GM12878 (cell line): ENCODE measurements around the gene PTPRH. TPM values are rescaled to one million over a fixed set of nuclear protein-coding genes. Genes with fewer than 3 reads are reported as not detected.

Source experiments
- ATAC-seq: fragments of 200-7000 bp; cut with Tn5 transposase; 3 replicates; pipeline ENCODE4 v1.9.1; 2020; ENCODE audit warnings: mild to moderate bottlenecking, moderate library complexity
- BruUV-seq: library from RNA; stranded (reverse); fragments of 400-500 nt; replicated peaks from 2 replicates; lab custom pipeline; 2021; lab: Mats Ljungman, UMichigan
- CTCF ChIA-PET: fragments of 300-600 bp; sonication (Branson Sonifier 250); formaldehyde crosslinking; extraction: SDS; loops from one replicate; lab custom pipeline; 2021; ENCODE audit warnings: inconsistent platforms; lab: Yijun Ruan, JAX
- POLR2A ChIA-PET: fragments of 350-600 bp; formaldehyde crosslinking; extraction: SDS; loops from one replicate; lab custom pipeline; 2021; ENCODE audit warnings: inconsistent platforms; lab: Charles Lee
- RAD21 ChIA-PET: fragments of 300-600 bp; sonication (Branson Sonifier 250); formaldehyde crosslinking; loops from one replicate; lab custom pipeline; 2023; ENCODE audit warnings: antibody characterized with exemption; ENCODE audit not compliant: unreplicated experiment; lab: Charles Lee
- SMC1A ChIA-PET: fragments of 300-600 bp; sonication (Branson Sonifier 250); formaldehyde crosslinking; loops from one replicate; lab custom pipeline; 2023; ENCODE audit not compliant: unreplicated experiment, uncharacterized antibody; lab: Charles Lee
- DNase-seq: peaks from one replicate; pipeline ENCODE4 v3.0.0-alpha.2; 2011; ENCODE audit warnings: low read depth, low spot score
- FAIRE-seq: peaks from 3 replicates; lab custom pipeline; 2011; peaks lifted over from hg19 to GRCh38; lab: Jason Lieb, UNC
- H2AFZ ChIP-seq: 2 replicates; pipeline ENCODE4 v1.6.0; 2011; ENCODE audit warnings: low read depth, low read length, control low read depth; ENCODE audit not compliant: control insufficient read depth
- H3K27ac ChIP-seq: 2 replicates; pipeline ENCODE4 v1.5.1; 2011; ENCODE audit warnings: control low read depth; ENCODE audit not compliant: control insufficient read depth, insufficient read depth
- H3K27me3 ChIP-seq, 2 experiments: replicated peaks in 1 of 2; 2 replicates each; pipeline versions ENCODE4 v1.6.0 to v1.6.1; 2011; ENCODE audit warnings: low read length in 1 of 2; ENCODE audit not compliant: control insufficient read depth in 2 of 2, insufficient read depth in 2 of 2
- H3K36me3 ChIP-seq, 2 experiments: 2 replicates each; pipeline ENCODE4 v1.5.1; 2011; ENCODE audit warnings: low read length in 1 of 2; ENCODE audit not compliant: control insufficient read depth in 2 of 2, insufficient read depth in 2 of 2
- H3K4me1 ChIP-seq: 2 replicates; pipeline ENCODE4 v1.6.1; 2011; ENCODE audit warnings: mild to moderate bottlenecking, low read length, moderate library complexity, mixed read lengths; ENCODE audit not compliant: control insufficient read depth, insufficient read depth
- H3K4me2 ChIP-seq: 2 replicates; pipeline ENCODE4 v1.6.0; 2011; ENCODE audit warnings: control low read depth; ENCODE audit not compliant: control insufficient read depth, insufficient read depth
- H3K4me3 ChIP-seq: fragments of 200-600 bp; sonication (generic); 2 replicates; pipeline ENCODE4 v1.5.1; 2016
- H3K79me2 ChIP-seq: 2 replicates; pipeline ENCODE4 v1.6.0; 2011; ENCODE audit warnings: low read length; ENCODE audit not compliant: control insufficient read depth, insufficient read depth
- H3K9ac ChIP-seq: 2 replicates; pipeline ENCODE4 v1.8.0; 2011; ENCODE audit warnings: low read length, control low read depth, mixed read lengths; ENCODE audit not compliant: control insufficient read depth, insufficient read depth
- H3K9me3 ChIP-seq: replicated peaks from 3 replicates; pipeline ENCODE4 v1.5.1; 2011; ENCODE audit warnings: mild to moderate bottlenecking, low read length; ENCODE audit not compliant: control insufficient read depth, insufficient read depth
- H4K20me1 ChIP-seq: 2 replicates; pipeline ENCODE4 v1.6.0; 2011; ENCODE audit not compliant: control insufficient read depth, insufficient read depth
- ASH2L ChIP-seq: fragments of 300-600, 200-600 bp; sonication (generic); IDR thresholded peaks from 2 replicates; pipeline ENCODE4 v1.6.1; 2017; ENCODE audit warnings: low read depth, mild to moderate bottlenecking, borderline replicate concordance
- DPF2 ChIP-seq: fragments of 450-650 bp; IDR thresholded peaks from 2 replicates; pipeline ENCODE4 v1.6.1; 2017; ENCODE audit warnings: mild to moderate bottlenecking
- ETV6 ChIP-seq, 2 experiments: fragments of 450-650 bp in 1 of 2; IDR thresholded peaks in 1 of 2; conservative IDR thresholded peaks in 1 of 2; 2 replicates each; pipeline ENCODE4 v1.6.1; 2014; ENCODE audit warnings: antibody characterized with exemption in 1 of 2, borderline replicate concordance in 1 of 2, low read depth in 1 of 2, mild to moderate bottlenecking in 1 of 2, moderate library complexity in 1 of 2
- KAT2A ChIP-seq: conservative IDR thresholded peaks from 2 replicates; pipeline ENCODE4 v1.6.1; 2011; ENCODE audit warnings: low read depth, low read length; ENCODE audit not compliant: control insufficient read depth
- PAX5 ChIP-seq: IDR thresholded peaks from 2 replicates; pipeline ENCODE4 v1.6.1; 2011; ENCODE audit warnings: low read depth, low read length, borderline replicate concordance
- SREBF1 ChIP-seq: IDR thresholded peaks from 2 replicates; pipeline ENCODE4 v1.6.1; 2012; ENCODE audit warnings: mild to moderate bottlenecking, low read length
- SUZ12 ChIP-seq: fragments of 200-600 bp; sonication (generic); IDR thresholded peaks from one replicate; pipeline ENCODE4 v1.6.1; 2018; ENCODE audit warnings: antibody characterized with exemption, mild to moderate bottlenecking; ENCODE audit not compliant: unreplicated experiment
- TAF1 ChIP-seq: IDR thresholded peaks from 2 replicates; pipeline ENCODE4 v1.6.1; 2011; ENCODE audit warnings: mild to moderate bottlenecking, low read depth, low read length, borderline replicate concordance
- ZSCAN29 ChIP-seq: fragments of 450-650 bp; IDR thresholded peaks from 2 replicates; pipeline ENCODE4 v1.6.1; 2017; ENCODE audit warnings: mild to moderate bottlenecking, moderate library complexity
- WGBS: methylation state at CpG from one replicate; pipeline ENCODE4 v1.1.6; 2016; ENCODE audit warnings: low lambda C conversion rate; ENCODE audit not compliant: insufficient replicate concordance, insufficient coverage; ENCODE audit errors: missing lambda C conversion rate; 5-methylcytosine and 5-hydroxymethylcytosine counted together
- in situ Hi-C: fragments of 300-500 bp; cut with MboI; formaldehyde crosslinking; loops from 9 replicates; pipeline ENCODE4 v1.14.3; 2018; ENCODE audit warnings: mixed read lengths
- intact Hi-C: fragments of 100-400 bp; cut with micrococcal nuclease; formaldehyde crosslinking; loops from one replicate; pipeline ENCODE4 v1.14.2; 2022; ENCODE audit not compliant: unreplicated experiment
- polyA plus RNA-seq, 11 experiments: library from polyadenylated mRNA; depleted of rRNA in 4 of 11; unstranded in 6 of 11; stranded (reverse) in 5 of 11; fragments of >200 nt; fragmentation: Nextera tagmentation in 4 of 11; fragmentation: Illumina TruSeq in 1 of 11; extraction: Ambion mirVana in 4 of 11; extraction: Trizol in 1 of 11; gene quantifications; 1 replicate in 1 of 11; 2 replicates in 10 of 11; pipeline versions ENCODE4 v1.2.1 to v1.2.3, GENCODE V29; 2011 to 2016; ENCODE audit warnings: inconsistent platforms in 2 of 11, missing spikeins in 2 of 11, low read depth in 1 of 11
- total RNA-seq, 4 experiments: library from RNA; depleted of rRNA in 3 of 4; stranded (reverse); fragments of >200 nt in 3 of 4; fragmentation: Illumina TruSeq in 1 of 4; extraction: Trizol in 1 of 4; gene quantifications; 2 replicates each; pipeline versions ENCODE4 v1.2.1 to v1.2.3, GENCODE V29; 2013 to 2021
- TF ChIP-seq, protein P1 (sequence below): fragments of 450-650 bp; IDR thresholded peaks from 2 replicates; pipeline ENCODE4 v1.6.1; 2017; ENCODE audit warnings: mild to moderate bottlenecking
- TF ChIP-seq, protein P2 (sequence below): IDR thresholded peaks from 2 replicates; pipeline ENCODE4 v1.6.1; 2012; ENCODE audit warnings: improper control_type of control experiment, low read depth, low read length; ENCODE audit not compliant: insufficient replicate concordance
- TF ChIP-seq, protein P3 (sequence below): fragments of 450-650 bp; conservative IDR thresholded peaks from 2 replicates; pipeline ENCODE4 v1.6.1; 2017; ENCODE audit warnings: mild to moderate bottlenecking, moderate library complexity

Gene PTPRH
- total and polyA plus RNA-seq, 10 of the 15 experiments (the other 5 are each of a cell fraction or from before 2014, with no cell fraction given): 0.08 TPM; not detected in 9

DNA sequence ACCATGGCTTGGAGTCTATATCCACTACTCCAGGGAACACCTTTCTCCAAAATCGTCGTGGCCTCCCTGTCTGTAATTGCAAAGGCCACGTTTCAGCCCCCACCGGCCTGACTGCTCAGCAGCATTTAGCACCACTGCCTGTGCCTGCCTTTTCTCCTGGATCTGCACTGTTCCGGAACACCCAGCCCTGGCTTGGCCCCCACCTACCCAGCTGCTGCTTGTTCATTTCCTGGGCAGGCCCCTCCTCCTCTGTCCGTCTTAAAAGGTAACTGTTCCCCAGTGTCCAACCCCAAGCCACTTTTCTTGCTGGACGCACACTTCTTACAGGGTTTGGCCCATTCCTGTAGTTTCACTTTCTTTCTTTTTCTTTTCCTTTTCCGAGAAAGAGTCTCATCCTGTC is 20.7 kb downstream of the PTPRH start:
- WGBS: 10% methylated on average over 8 of the region's 8 CpGs
- ChIA-PET CTCF (no interaction called here), RAD21 (no interaction called here), POLR2A (no interaction called here), SMC1A (no interaction called here)
- Histone ChIP-seq H3K79me2 (no peaks in the 10 kb centered on the region), H3K9ac (no peak overlapping the region), H3K4me1 (no peaks in the 10 kb centered on the region), H3K9me3 (no peaks in the 10 kb centered on the region), H3K27ac (no peak overlapping the region), H3K4me2 (no peak overlapping the region), H3K27me3 (no peaks in the 10 kb centered on the region)
- intact Hi-C loops: no loop called here
- BruUV-seq: no TSS peak
- no peak for FAIRE-seq
- in situ Hi-C loops: no loop called here
- TF ChIP-seq SREBF1 (no peak), TAF1 (no peak), DPF2 (no peak), ZSCAN29 (no peak), ASH2L (no peak), ETV6 (conservative IDR thresholded peaks at IDR 0.05 in 1 of 2, IDR thresholded peaks at IDR 0.05 in 1 of 2; ENCODE audit: borderline replicate concordance in 1 of 2, low read depth in 1 of 2) (no peak), SUZ12 (no peak), KAT2A (no peak), PAX5 (no peak)
- TF ChIP-seq, protein P1, sequence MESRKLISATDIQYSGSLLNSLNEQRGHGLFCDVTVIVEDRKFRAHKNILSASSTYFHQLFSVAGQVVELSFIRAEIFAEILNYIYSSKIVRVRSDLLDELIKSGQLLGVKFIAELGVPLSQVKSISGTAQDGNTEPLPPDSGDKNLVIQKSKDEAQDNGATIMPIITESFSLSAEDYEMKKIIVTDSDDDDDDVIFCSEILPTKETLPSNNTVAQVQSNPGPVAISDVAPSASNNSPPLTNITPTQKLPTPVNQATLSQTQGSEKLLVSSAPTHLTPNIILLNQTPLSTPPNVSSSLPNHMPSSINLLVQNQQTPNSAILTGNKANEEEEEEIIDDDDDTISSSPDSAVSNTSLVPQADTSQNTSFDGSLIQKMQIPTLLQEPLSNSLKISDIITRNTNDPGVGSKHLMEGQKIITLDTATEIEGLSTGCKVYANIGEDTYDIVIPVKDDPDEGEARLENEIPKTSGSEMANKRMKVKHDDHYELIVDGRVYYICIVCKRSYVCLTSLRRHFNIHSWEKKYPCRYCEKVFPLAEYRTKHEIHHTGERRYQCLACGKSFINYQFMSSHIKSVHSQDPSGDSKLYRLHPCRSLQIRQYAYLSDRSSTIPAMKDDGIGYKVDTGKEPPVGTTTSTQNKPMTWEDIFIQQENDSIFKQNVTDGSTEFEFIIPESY: no peak
- TF ChIP-seq, protein P2, sequence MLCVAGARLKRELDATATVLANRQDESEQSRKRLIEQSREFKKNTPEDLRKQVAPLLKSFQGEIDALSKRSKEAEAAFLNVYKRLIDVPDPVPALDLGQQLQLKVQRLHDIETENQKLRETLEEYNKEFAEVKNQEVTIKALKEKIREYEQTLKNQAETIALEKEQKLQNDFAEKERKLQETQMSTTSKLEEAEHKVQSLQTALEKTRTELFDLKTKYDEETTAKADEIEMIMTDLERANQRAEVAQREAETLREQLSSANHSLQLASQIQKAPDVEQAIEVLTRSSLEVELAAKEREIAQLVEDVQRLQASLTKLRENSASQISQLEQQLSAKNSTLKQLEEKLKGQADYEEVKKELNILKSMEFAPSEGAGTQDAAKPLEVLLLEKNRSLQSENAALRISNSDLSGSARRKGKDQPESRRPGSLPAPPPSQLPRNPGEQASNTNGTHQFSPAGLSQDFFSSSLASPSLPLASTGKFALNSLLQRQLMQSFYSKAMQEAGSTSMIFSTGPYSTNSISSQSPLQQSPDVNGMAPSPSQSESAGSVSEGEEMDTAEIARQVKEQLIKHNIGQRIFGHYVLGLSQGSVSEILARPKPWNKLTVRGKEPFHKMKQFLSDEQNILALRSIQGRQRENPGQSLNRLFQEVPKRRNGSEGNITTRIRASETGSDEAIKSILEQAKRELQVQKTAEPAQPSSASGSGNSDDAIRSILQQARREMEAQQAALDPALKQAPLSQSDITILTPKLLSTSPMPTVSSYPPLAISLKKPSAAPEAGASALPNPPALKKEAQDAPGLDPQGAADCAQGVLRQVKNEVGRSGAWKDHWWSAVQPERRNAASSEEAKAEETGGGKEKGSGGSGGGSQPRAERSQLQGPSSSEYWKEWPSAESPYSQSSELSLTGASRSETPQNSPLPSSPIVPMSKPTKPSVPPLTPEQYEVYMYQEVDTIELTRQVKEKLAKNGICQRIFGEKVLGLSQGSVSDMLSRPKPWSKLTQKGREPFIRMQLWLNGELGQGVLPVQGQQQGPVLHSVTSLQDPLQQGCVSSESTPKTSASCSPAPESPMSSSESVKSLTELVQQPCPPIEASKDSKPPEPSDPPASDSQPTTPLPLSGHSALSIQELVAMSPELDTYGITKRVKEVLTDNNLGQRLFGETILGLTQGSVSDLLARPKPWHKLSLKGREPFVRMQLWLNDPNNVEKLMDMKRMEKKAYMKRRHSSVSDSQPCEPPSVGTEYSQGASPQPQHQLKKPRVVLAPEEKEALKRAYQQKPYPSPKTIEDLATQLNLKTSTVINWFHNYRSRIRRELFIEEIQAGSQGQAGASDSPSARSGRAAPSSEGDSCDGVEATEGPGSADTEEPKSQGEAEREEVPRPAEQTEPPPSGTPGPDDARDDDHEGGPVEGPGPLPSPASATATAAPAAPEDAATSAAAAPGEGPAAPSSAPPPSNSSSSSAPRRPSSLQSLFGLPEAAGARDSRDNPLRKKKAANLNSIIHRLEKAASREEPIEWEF: no peak
- TF ChIP-seq, protein P3, sequence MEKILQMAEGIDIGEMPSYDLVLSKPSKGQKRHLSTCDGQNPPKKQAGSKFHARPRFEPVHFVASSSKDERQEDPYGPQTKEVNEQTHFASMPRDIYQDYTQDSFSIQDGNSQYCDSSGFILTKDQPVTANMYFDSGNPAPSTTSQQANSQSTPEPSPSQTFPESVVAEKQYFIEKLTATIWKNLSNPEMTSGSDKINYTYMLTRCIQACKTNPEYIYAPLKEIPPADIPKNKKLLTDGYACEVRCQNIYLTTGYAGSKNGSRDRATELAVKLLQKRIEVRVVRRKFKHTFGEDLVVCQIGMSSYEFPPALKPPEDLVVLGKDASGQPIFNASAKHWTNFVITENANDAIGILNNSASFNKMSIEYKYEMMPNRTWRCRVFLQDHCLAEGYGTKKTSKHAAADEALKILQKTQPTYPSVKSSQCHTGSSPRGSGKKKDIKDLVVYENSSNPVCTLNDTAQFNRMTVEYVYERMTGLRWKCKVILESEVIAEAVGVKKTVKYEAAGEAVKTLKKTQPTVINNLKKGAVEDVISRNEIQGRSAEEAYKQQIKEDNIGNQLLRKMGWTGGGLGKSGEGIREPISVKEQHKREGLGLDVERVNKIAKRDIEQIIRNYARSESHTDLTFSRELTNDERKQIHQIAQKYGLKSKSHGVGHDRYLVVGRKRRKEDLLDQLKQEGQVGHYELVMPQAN: no peak
- TF ChIP-seq, all 136 proteins: peak for 0
- Histone ChIP-seq H4K20me1 (no peaks in the 10 kb centered on the region), H2AFZ (no peak overlapping the region), H3K4me3 (no peak overlapping the region), H3K36me3 (no peaks in the 10 kb centered on the region)
- no peak for DNase-seq
- ATAC-seq: no peak
